Ureter (tissue), 1 donor: ENCODE measurements around the gene ARRDC2. TPM values are rescaled to one million over a fixed set of nuclear protein-coding genes. Genes with fewer than 3 reads are reported as not detected.
"Not testable (repeated sequence)": the region's sequence is repeated elsewhere in the genome, so short reads cannot be mapped to it uniquely, and the experiment has no call there.

Source experiments
- DNase-seq: peaks from one replicate; pipeline ENCODE4 v3.0.0-alpha.2; 2020; ENCODE audit warnings: low spot score
- total RNA-seq: library from RNA; stranded (reverse); gene quantifications from one replicate; pipeline ENCODE4 v1.2.4, GENCODE V29; 2023
- donor health status: DM: yes; HTN: yes; CAD: no.

Gene ARRDC2
- total RNA-seq, 1 donor from 2014 or later = 32.9 TPM

DNA sequence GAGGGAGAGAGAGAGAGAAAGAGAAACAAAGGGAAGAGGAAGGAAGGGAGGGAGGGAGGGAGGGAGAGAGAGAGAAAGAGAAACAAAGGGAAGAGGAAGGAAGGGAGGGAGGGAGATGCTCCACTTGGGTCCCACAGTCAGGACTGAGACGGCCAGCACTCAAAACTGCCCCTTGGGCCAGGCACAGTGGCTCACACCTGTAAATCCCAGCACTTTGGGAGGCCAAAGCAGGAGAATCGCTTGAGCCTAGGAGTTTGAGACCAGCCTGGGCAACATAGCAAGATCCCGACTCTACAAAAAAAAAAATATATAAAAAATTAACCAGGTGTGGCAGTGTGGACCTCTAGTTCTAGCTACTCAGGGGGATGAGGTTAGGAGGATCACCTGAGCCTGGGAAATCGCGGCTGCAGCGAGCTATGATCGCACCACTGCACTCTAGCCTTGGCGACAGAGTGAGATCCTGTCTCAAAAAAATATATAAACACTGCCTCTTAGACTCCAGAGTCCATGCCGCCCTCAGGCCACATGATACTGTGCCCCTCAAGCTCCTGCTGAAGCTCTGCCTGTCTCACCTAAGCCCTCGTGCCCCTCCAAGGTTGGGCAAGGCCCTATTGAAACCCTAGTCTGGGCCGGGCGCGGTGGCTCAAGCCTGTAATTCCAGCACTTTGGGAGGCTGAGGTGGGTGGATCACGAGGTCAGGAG, 8.4 kb downstream of the ARRDC2 start:
- DNase-seq = no peak

DNA sequence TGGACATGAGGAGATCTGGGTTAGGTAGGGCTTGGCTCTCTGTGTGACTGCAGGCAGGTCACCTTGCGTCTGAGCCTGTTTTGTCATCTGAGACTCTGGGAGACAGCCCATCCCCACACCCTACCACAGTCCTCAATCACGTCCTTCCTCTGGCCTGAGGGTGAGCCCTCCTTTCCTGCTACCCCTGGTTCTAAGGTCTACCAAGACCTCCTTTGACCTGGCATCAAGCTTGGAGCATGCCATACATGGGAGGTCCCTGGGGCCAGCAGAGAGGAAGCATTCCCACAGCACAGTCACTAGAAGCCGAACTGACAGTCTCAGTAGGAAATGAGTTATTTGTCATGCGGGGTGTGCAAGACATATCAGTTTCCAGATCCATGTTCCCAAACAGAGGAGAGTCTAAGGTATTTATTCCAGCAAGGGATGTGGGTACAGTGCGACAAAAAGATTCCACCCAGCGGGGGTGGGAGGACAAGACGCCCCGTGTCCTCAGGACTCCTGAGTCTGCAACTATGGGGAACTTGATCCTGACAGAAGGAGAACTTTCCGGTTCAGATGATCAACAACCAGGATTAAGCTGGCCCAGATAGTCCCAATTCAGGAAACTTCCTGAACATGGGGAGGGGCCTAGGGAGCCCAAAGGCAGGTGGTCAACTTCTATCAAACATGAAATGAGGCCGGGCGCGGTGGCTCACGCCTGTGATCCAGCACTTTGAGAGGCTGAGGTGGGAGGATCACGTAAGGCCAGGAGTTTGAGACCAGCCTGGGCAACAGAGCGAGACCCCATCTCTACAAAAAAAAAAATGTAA, 9.5 kb downstream of the ARRDC2 start:
- no peak for DNase-seq

DNA sequence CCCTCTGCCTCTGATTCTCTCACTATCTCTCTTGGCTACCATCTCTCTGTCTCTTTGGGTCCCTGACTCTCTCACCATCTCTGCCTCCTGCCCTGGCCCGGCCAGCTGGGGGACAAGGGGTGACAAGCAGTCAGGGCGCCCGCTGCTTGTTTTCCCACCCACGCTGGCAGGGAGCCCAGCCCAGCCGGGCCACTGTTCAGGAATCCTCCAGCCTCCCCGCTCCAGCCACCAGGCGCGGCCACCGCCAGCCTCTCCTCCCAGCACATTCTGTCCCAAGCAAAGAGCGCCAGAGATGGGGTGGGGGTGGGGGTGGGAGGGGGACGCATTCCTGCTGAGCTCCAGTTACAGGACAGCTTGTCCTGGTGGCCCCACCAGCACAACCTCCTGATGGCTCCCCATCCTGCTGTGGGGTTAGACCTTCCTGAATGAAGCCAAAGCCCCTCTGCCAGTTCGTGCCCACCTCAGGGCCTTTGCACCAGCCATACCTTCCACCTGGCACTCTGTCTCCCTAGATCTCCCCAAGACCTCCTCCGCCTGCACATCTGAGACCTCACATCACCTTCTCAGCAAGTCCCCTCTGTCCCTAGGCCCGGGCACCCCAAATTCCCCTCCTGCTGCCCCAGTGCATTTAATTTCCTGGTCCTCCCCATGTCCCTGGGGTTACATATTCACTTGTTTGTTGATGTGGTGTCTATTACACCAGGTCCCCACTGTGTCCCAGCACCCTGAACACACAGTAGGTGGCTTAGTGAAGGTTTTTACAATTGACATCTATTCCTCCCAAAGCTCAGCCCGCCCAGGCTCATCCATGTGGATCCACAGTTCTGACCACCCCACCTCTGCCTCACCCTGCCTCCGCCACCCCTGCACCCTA, 12.5 kb downstream of the ARRDC2 start:
- peak; percentile 88 for DNase-seq

DNA sequence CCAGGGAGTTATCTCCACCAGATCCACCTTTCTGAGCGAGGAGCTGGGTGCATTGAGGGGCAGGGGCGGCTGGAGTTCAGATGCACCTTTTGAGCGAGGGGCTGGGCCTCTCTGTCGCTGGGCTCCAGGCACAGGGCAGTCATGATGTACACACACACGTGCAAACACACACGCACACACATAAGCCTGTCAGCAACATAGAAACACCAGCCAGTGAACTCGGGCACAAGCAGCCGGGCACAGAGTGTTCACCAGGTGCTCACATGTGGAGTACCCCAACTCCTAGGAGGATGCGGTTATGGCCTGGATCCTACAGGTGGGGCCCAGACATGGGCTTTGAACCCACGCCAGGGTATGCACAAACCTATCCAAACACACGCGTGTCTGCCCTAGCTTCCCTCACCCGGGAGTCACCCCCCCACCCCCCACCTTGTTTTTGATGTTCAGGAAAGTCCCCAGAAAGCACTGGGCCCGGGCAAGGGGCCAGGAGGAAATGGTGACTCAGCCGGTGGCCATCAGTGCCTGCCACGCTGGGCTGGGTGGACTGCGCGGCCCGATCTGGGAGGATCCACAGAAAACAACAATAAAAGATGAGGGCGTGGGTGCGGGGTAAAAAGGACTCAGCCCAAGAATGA, 13.3 kb downstream of the ARRDC2 start:
- DNase-seq = peak; percentile 91

DNA sequence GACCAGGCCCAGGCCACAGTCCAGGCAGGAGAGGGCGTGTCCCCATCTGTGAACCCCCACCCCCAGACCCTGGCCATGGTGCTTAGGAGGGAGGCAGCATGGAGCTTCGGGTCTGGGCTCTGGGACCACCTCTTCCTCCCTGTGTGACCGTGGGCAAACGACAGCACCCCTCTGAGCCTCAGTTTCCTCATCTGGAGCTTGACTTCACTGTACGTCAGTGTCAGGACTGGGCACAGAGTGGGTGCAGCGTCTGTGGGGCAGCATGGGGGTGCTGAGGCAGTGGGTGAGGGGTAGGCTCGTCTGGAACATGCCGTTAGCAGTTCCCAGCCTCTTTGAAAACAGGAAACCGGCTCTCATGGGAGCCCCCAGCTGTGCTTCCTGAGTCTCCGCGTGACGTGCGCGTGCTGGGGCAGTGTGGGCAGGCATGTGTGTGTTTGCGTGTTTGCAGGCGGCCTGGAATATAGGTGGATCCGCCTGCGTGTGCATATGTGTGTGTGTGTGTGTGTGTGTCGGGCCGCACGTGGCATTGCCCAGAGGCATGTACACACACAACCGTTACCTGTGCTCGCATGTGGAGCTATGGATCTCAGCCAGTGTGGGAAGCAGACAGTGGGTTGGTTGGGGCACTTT, 15.8 kb downstream of the ARRDC2 start:
- peak; percentile 77 for DNase-seq

DNA sequence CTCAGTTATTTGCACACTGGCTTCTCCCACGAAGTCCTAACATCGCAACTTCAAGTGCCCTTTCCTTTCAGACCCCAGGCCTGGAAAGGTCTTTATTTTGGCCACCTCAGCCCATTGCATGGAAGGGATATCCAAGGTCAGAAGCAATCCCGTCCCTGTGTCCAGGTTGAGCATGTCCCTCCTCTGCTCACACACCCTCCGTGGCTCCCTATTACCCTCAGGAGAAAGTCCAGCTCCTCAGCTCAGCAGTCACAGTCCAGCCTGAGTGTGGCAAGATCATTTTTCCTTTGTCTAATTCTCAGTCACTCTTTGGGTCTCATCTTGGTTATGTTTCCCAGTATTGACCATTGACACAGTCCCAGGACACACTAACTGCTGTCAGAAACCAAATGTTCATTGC, 19.2 kb downstream of the ARRDC2 start:
- DNase-seq = no peak

DNA sequence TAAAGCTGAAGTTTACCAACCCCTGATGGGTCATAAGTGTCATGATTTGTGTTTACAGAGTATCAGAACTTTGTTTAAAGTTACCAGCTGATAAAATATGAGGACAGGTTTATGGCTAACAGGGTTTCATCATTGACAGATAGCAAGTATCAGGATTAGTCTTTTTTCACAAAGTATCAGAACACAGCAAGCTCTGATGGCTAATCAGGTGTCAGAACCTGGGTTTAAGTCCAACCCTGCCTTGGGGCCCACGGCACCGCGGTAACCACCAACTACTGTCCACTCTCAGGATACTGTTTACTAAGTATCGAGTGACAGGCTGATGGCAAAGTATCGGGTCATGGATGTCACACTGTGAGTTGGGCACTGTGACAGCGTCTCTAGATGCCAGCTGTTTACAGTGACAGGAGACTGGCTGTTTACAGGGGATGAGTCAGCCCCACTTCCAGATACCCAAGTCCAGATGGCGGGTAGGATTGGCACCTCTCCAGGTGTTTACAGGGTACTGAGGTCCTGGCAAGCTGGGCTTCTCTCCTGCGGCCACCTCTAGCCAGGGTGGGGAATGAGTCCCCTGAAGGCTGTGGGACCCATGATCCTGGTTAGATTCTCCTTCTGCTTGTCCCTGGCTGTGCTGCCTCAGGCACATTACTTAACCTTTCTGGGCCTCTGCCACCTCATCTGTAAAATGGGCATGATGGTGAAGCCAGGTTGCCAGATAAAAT, 21.8 kb downstream of the ARRDC2 start:
- no peak for DNase-seq

DNA sequence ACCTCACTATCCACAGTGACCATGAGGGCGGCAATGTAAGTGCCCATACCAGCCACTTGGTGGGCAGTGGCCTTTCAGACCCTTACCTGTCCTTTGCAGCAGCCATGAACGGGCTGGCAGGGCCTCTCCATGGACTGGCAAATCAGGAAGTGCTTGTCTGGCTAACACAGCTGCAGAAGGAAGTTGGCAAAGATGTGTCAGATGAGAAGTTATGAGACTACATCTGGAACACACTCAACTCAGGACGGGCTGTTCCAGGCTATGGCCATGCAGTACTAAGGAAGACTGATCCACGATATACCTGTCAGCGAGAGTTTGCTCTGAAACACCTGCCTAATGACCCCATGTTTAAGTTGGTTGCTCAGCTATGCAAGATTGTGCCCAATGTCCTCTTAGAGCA, 23.4 kb downstream of the ARRDC2 start:
- not testable (repeated sequence) for DNase-seq

DNA sequence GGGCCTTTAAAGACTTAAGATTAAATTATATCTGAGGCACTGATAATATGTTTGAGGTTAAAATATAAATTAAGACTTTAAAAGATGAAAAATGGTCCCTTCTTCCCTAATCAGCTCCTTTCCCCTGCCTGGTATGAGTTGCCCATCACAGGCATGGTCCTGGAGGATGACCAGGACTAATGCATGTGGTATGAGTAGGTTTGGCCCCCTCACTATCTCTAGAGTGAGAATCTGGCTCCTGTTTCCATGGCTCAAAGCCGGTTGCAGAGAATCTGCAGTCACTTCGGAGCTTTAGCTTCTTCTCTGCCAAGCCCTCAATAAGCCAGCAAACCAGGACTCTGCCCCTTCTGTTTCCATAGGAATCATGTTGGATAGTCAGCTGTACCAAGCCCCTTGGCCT, 24.1 kb downstream of the ARRDC2 start:
- not testable (repeated sequence) for DNase-seq

DNA sequence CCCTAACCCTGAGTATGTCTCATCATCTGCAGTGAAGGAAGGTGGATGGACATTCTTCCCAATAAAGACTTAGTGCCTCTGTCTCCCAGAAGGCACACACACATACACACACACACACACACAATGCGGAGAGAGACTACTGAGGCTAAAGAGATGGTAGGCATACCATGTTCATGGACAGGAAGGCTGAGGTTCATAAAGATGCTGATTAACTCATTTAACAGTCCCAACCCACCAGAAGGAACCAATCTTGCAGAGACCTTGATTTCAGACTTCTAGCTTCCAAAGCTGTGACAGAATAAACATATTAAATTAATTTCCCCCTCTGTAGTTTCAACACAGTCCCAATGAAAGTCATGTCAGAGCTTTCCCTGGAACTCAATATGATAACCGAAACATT, 33.1 kb downstream of the ARRDC2 start:
- DNase-seq = no peak

DNA sequence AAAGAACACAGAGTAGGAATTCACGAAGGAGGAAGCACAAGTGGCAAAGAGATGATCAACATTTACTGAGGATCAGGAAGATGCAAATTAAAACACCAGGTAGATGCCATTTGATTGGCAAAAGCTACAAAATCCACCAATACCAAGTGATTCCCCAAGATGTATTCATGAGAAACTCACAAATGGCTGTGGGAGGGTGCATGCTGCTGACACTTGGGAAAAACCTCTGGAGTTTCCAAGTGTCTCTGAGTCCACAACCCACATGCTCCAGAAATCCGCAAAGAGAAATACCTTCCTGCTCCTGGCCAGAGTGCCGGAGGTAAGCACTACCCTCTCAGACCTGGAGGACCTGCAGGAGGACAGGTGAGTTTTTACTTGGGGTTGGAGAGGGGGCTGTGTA, 35.7 kb downstream of the ARRDC2 start:
- DNase-seq = no peak

DNA sequence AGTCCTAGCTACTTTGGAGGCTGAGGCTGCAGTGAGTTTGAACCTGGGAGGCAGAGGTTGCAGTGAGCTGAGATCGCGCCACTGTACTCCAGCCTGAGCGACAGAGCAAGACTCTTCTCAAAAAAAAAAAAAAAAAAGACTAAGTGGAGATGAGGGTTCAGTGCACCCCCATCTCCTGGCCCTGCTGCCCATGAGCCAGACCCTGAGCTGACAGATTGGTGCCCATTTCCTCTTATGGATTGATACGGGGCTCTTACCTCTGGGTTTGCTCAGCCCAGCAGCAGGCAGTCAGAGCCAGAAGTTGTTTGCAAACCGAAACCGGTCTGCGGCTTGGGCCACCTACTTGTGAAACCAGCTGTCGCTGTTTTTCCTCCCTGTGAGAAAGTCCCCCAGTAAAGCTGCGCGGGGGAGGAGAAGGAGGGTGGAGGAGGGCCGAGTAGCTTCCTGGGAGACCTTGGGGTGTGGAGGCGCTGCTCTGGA, 36.9 kb downstream of the ARRDC2 start:
- peak; percentile 88 for DNase-seq

DNA sequence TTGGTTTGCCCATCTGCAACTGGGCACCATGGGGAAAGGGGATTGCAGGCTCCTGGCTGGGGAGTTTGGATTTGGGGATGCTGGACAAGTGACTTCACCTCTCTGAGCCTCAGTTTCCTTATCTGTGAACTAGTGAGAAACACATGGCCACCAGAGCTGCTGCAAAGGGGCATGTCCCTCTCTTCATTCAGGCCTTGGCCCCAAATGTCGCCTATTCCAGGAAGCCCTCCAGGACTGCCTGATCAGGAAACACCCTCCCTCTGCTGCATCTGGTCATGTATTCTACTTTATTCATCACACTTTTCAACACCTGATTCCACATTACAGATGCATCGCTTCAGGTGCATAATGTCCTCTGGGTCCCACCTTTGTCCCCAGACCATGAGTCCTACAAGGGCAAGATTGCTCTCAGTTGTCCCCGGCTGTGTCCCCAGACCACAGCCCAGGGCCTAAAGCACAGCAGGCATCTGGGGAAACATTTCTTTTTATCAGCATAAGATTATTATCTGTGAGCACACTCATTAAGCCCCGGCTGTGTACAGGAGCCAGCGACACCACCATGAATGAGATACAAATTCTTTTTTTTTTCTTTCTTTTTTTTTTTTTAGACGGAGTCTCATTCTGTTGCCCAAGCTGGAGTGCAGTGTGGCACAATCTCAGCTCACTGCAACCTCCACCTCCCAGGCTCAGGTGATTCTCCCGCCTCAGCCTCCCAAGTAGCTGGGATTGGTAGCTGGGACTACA, 37.5 kb downstream of the ARRDC2 start:
- DNase-seq = no peak

DNA sequence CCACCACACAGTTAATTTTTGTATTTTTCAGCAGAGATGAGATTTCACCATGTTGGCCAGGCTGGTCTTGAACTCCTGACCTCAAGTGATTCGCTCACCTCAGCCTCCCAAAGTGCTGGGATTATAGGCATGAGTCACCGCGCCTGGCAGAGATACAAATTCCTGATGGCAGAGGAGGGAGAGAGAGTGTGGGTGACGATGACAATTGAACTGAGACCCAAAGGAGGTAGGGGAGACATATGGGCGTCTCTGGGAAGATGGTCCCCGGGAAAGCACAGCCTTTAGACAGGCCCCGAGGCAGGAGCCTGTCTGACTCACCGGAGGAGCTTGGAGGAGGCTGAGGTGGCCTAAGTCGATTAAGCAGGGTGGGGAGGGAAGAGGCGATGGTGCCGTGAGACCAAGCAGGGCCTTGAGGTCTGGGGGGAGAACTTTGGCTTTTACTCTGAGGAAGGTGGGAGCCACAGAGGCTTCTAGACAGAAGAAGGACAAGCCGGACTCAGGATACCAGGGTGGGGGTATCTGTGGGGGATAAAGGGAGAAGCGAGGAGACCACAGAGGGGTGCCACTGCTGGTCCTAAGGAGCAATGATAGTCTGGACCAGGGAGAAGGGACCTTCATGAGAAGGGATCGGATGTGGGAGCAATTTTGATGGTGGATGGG, 38.2 kb downstream of the ARRDC2 start:
- peak; percentile 65 for DNase-seq

DNA sequence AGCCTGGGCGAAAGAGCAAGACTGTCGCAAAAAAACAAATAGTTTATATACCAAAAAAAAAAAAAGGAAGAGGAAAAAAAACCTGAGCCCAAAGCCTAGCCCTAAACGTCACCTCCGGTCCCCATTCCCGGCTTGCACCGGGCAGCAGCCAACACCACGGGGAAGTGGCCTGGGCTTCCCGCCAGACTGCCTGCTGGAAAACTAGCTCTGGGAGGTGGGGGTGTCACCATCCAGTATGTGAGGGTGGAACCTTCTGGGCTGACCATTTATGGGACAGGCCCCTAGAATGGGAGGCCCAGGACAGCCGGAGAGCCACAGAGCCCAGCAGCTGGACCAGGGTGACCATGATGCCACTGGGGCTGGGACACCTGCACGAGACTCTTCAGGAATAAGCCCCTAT, 41.4 kb downstream of the ARRDC2 start:
- DNase-seq = peak; percentile 90

DNA sequence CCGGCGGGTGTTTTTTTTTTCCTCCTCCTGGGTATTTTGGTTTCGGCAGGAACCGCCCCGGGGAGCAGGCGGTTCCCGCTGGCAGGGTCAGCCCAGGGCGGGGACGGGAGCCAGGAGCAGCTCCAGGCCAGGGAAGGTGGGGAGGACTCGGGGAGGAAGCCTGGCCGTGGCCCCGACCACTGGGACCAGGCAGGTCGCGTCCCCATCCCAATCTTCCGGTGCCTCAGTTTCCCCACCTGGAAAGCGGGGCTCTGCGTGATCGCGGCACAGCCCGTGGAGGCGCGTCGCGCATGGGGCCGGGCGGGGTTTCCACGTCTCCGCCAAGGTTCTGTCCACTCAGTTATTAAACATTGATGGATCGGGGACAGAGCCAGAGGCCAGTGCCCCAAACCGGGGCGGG, 43.9 kb downstream of the ARRDC2 start:
- DNase-seq = peak; percentile 54

DNA sequence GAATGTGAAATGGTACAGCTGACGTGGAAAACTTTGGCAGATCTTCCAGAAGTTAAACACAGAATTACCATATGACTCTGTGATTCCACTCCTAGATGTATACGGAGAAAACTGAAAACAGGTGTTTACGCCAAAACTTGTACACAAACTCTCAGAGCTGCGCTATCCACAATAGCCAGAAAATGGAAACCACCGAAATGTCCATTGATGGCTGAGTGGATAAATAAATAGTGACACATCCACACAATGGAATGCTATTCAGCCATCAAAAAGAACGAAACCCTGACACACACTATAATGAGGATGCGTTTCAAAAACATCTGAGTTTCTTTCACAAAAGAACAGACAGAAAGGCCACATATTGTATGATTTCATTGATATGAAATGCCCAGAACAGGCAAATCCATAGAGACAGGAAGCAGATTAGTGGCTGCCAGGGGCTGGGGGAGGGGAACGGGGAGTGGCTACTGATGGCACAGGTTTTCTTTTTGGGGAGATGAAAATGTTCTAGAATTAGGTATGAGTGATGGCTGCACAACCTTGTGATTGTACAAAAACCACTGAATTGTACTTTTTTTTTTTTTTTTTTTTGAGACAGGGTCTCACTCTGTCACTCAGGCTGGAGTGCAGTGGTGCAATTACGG, 45.7 kb downstream of the ARRDC2 start:
- no peak for DNase-seq

DNA sequence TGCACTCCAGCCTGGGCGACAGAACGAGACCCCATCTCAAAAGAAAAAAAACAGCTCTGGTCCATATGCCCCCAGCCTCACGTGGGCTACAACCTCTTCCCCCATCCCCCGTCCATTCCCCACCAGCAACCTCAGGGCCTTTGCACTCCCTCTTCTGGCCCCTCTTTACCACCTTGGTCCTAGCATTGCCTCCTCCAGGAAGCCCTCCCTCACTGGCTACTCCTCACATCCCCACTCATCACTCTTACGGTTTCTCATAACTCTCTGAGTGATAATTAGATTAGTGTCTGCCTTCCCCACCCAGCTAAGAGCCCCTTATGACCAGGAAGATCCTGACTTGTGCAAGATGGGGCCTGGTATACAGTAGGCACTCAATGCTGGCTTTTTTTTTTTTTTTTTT, 48.0 kb downstream of the ARRDC2 start:
- DNase-seq = no peak

DNA sequence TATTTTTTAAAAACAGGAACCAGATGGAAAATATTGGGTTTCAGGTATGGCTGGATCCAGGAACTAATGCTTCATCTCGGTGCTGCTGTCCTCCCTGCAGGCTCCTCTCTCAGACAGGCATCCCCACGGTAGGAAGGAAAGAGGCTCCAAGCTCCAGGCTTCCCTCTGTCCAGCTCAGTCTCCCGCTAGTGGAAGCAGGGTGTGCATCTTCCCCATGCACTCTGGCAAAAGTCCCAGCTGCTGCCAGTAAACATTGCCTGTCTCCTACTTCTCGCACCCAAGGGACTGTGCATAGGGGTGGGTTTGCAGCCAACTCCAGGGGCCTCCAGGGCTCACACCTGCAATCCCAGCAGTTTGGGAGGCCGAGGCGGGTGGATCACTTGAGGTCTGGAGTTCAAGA, 49.6 kb downstream of the ARRDC2 start:
- DNase-seq = peak; percentile 61
